OCI-M1 (cell line): ENCODE measurements around the gene ZFYVE9.
A peak's percentile ranks its signal among the peaks of the same experiment; 100 is the strongest.
"Not testable (repeated sequence)": the region's sequence is repeated elsewhere in the genome, so short reads cannot be mapped to it uniquely, and the experiment has no call there.

Experiments
- DNase-seq: peaks from one replicate; lab custom pipeline; 2025; lab: John Stamatoyannopoulos, UW

The ZFYVE9 gene

GRCh38 chr1:52141513-52142219 is at the start of gene ZFYVE9:
TSS of gene ZFYVE9 (plus strand) at chr1:52142089. CDS start at chr1:52233207, 91,118 bp downstream.
- peak; percentile 89 for DNase-seq

DNA sequence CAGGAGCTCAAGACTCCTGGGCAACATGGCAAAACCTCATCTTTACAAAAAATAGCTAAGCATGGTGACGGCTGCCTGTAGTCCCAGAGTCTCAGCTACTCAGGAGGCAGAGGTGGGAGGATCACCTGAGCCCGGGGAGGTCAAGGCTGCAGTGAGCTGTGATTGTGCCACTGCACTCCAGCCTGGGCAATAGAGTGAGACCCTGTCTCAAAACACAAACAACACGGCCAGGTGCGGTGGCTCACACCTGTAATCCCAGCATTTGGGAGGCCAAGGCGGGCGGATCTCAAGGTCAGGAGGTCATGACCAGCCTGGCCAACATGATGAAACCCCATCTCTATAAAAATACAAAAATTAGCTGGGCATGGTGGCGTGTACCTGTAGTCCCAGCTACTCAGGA is 47.6 kb upstream of the ZFYVE9 start:
- not testable (repeated sequence) for DNase-seq

GRCh38 chr1:52096216-52096615 is 45.7 kb upstream of the ZFYVE9 start:
- DNase-seq, result no peak

- DNase-seq, result no peak
These were observed 43.6 kb upstream of the ZFYVE9 start for GRCh38 chr1:52098139-52098871.

GRCh38 chr1:52102336-52103013 is 39.4 kb upstream of the ZFYVE9 start:
- DNase-seq, result peak; percentile 16

- peak; percentile 12 for DNase-seq
These were observed 30.4 kb upstream of the ZFYVE9 start for GRCh38 chr1:52111492-52111891.

GRCh38 chr1:52112489-52112888 is 29.4 kb upstream of the ZFYVE9 start:
- no peak for DNase-seq

DNA sequence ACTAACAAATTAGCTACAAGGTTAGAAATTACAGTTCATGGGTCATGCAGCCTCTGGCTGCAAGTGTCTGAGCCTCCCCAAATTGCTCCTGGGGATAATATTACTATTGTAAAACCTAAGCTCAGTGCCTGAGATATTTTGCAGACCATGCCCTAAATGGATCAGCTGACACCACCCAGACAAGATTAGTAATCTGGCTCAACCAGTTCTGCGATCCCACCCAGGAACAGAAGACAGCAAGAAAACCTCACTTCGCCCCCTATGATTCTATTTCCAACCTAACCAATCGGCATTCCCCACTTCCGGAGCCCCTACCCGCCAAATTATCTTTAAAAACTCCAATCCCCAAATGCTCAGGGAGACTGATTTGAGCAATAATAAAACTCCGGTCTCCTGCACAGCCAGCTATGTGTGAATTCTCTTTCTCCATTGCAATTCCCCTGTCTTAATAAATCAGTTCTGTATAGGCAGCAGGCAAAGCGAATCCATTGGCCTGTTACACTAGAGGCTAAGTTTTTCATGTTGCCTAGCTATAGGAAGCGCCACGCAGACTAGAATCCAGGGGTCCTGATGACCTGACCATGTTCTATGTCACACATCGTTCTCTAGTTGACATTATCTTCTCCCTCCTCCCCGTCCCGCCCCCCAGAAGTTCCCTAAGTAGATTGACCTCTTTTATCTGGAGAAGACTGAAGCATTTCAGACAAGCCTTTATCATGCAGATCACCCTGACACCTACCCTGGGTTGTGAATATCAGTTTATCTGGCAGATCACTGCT is 22.4 kb upstream of the ZFYVE9 start:
- no peak for DNase-seq

- no peak for DNase-seq
These were observed 19.5 kb upstream of the ZFYVE9 start for GRCh38 chr1:52122384-52122783.

DNA sequence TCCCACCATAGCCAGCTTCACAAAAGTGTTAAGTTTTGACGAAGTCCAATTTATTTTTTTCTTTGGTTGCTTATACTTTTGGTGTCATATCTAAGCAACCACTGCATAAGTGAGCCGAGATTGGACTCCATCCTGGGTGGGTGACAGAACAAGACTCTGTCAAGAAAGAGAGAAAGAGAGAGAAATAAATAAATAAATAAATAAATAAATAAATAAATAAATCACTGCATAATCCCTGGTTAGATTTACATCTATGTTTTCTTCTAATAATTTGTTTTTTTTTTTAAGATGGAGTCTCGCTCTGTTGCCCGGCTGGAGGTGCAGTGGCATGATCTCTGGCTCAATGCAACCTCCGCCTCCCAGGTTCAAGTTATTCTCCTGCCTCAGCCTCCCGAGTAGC is 18.3 kb upstream of the ZFYVE9 start:
- DNase-seq, result no peak

DNA sequence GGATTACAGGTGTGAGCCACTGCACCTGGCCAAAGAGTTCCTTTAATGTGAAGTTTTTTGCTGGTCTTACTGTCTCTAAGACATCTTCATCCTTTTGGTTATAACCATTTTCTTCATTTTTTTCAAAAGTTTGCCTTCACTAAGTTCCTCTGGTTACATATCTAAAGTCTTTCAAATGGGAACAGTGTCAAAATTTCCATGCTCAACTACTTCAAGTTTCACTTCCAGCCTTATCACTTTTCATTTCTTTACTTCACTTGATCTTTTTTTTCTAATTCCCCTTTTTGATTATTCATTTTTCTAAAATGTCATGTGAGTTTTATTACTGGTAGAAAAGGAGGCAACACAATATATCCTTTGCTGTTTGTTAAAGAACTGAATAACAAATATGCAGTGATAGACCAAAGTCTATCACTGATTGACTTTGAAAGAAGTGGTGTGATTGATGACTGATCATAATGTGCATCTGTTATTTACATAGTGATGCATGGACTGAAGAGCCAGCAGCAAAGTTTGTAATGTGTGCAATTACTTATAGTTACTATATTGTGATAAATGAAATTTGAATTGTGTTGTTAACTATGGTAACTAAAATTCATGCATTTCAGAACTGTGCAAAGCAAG is 16.0 kb upstream of the ZFYVE9 start:
- no peak for DNase-seq

DNA sequence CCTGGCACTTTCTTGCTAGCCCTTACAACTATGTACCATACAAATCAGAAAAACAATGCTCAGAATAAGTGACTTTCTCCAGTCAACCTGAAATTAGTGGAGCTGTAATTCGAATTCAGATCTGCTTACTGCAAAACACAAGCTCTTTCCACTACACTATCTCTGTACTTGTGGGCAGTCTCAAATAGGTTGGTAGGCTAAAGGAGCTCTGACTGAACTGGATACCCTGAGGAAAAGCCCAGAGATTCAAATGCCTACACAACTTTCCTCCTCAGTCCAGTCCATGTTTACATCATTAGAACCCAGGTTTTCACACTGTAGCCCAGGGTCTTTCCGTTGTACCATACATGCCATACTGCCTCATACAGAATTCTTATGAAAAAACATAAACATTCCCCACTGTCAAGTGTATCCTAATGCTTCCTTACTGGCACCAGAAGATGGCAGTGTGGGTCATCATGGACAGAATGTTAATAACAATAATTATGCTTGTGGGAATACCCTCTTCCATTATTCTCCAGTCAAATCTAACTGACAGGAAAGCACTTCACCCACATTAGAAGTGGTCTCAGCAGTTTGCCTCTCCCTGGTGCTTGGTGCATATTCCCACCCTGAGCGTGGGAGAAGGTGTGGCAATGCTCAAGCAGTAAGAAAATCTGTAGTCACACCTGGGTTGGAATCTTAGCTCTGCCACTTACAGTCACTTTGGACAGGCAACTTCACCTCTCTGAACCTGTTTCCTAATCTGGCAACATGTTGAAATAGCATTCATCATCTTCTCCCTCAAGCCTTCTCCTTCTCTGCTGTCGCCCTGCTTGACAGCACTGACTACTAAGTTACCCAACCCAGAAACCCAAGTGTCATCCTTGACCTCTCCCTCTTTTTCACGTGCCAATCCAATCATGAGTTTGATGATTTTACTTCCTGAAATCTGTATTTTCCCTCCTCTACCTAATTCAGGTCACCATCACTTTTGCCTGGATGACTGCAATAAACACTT is 14.4 kb upstream of the ZFYVE9 start:
- DNase-seq, result peak; percentile 68

DNA sequence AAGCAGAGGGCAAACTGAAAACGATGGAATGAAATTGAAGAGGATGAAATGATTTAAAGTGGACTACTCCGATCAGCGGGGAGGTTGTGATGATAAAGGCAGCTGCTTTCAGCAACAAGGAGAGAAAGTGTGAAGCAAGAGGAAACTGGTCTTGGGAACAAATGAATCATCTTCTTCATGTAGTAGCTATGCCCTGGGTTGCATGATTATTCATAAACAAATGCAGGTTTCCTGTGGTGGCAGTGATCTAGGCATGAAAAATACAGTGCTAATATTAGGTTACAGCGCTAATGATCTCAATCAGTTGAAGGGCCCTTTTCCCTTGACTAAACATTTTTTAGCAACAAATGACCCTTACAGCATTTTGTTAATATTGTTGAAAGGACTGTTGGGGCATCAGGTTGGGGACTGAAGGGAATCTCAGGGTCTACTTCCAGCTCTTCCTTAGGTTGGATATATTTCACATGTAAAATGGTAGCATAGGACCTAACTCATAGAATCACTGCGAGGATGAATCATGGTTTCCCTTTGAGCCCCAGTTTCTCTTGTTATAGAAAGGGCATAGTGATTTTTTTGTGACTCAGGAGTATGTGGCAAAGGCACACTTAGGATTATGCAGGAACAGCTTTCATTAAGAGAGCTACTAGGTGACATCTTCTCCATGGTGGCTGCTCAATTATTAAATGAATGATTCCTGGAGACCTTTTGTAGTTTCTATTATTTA is 1.9 kb upstream of the ZFYVE9 start:
- peak; percentile 37 for DNase-seq

DNA sequence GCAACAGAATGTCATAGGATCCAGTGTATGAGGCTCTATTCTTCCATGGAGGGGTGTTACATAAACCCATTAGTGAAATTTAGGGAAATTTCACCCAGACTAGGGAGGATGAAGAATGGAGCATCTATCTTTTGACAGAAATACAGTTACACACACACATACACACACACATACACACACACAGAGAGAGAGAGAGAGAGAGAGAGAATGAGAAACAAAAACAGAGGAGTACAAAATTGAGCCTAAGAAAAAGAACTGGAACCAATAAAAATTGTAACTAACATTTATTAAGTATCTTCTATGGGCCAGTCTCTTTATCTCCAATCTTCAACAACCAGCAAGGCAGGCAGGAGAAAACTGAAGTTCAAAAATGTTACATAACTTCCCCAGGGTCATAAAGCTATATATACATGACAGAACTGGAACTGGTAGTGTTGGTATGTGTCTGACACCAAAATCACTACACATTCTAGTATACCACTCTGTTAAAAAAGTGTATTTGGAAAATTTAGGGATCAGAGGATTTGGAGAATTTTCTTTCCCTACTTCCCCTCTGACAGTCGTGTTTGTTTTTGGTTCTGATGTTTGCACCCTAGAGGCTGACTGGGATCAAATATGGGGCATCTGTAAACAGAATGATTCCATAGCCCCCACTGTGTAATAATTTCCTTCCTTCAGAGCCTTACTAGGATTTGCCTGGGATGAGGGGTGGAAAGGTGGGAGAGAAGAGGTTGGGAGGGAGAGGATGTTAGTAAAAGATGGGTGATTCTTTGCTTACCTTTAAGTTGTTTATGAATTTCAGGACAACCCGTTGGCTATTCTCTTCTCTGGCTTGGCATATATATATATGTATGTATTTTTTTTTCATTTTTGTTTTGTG is 1.0 kb upstream of the ZFYVE9 start:
- peak; percentile 61 for DNase-seq

GRCh38 chr1:52142220-52143183 is 613 bp downstream of the ZFYVE9 start:
- DNase-seq, result peak; percentile 64

- no peak for DNase-seq
These were observed 3.2 kb downstream of the ZFYVE9 start for GRCh38 chr1:52145137-52145536.

GRCh38 chr1:52150445-52150844 is 8.6 kb downstream of the ZFYVE9 start:
- DNase-seq, result not testable (repeated sequence)

GRCh38 chr1:52150946-52151345 is 9.1 kb downstream of the ZFYVE9 start:
- no peak for DNase-seq
